ENCODE measurements around the gene CNTLN.
"Not testable (repeated sequence)": the region's sequence is repeated elsewhere in the genome, so short reads cannot be mapped to it uniquely, and the experiment has no call there.

Gene CNTLN

GRCh38 chr9:17349831-17350230, 215.0 kb downstream of the CNTLN start:
- no peak for TF ChIP-seq CTCF (IDR thresholded peaks at IDR 0.05; ENCODE audit: control insufficient read depth, insufficient read depth, low read depth, low read length, missing control alignments)
- DNase-seq (ENCODE audit: low read depth): no peak

GRCh38 chr9:17354006-17354405, 219.2 kb downstream of the CNTLN start:
- not testable (repeated sequence) for DNase-seq (ENCODE audit: low read depth); H3K4me3 ChIP-seq (ENCODE audit: control insufficient read depth, low read depth, low read length)

More at GRCh38 chr9:17349831-17350230, 215.0 kb downstream of the CNTLN start:
- H3K4me3 ChIP-seq (ENCODE audit: control insufficient read depth, low read depth, low read length): no peak overlapping the region

GRCh38 chr9:17361378-17361777, 226.5 kb downstream of the CNTLN start:
- TF ChIP-seq CTCF (IDR thresholded peaks at IDR 0.05; ENCODE audit: control insufficient read depth, insufficient read depth, low read depth, low read length, missing control alignments): no peak
- no peak for DNase-seq (ENCODE audit: low read depth)
- no peak overlapping the region for H3K4me3 ChIP-seq (ENCODE audit: control insufficient read depth, low read depth, low read length)

- H3K4me3 ChIP-seq (ENCODE audit: control insufficient read depth, low read depth, low read length): no peak overlapping the region
- no peak for DNase-seq (ENCODE audit: low read depth)
- TF ChIP-seq CTCF (IDR thresholded peaks at IDR 0.05; ENCODE audit: control insufficient read depth, insufficient read depth, low read depth, low read length, missing control alignments): no peak
These were observed 232.2 kb downstream of the CNTLN start for GRCh38 chr9:17367035-17367434.

- DNase-seq (ENCODE audit: low read depth): no peak
- TF ChIP-seq CTCF (IDR thresholded peaks at IDR 0.05; ENCODE audit: control insufficient read depth, insufficient read depth, low read depth, low read length, missing control alignments): no peak
- no peak overlapping the region for H3K4me3 ChIP-seq (ENCODE audit: control insufficient read depth, low read depth, low read length)
These were observed 245.5 kb downstream of the CNTLN start for GRCh38 chr9:17380126-17380861.

GRCh38 chr9:17387565-17387964, 252.7 kb downstream of the CNTLN start:
- TF ChIP-seq CTCF (IDR thresholded peaks at IDR 0.05; ENCODE audit: control insufficient read depth, insufficient read depth, low read depth, low read length, missing control alignments): no peak
- no peak for DNase-seq (ENCODE audit: low read depth)
- H3K4me3 ChIP-seq (ENCODE audit: control insufficient read depth, low read depth, low read length): no peak overlapping the region

GRCh38 chr9:17389026-17389425, 254.2 kb downstream of the CNTLN start:
- TF ChIP-seq CTCF (IDR thresholded peaks at IDR 0.05; ENCODE audit: control insufficient read depth, insufficient read depth, low read depth, low read length, missing control alignments): no peak
- DNase-seq (ENCODE audit: low read depth): no peak
- H3K4me3 ChIP-seq (ENCODE audit: control insufficient read depth, low read depth, low read length): no peak overlapping the region
